Endothelial cell of umbilical vein (primary cell): Measurements from ENCODE around the gene ZNF148. TPM values are rescaled to one million over a fixed set of nuclear protein-coding genes. Genes with fewer than 3 reads are reported as not detected.

Source experiments
- BruUV-seq: library from RNA; stranded (reverse); fragments of 400-500 nt; replicated peaks from 2 replicates; lab custom pipeline; 2021; lab: Mats Ljungman, UMichigan
- CTCF ChIA-PET: fragments of 300-600, 350-600 bp; sonication (Branson Sonifier 250); formaldehyde crosslinking; loops from one replicate; lab custom pipeline; 2021; ENCODE audit warnings: antibody characterized with exemption, inconsistent platforms; lab: Charles Lee
- POLR2A ChIA-PET: fragments of 300-600, 350-600 bp; sonication (Branson Sonifier 250); formaldehyde crosslinking; loops from one replicate; lab custom pipeline; 2021; ENCODE audit warnings: antibody characterized with exemption, inconsistent platforms; lab: Charles Lee
- DNase-seq: peaks from one replicate; pipeline ENCODE4 v3.0.0-alpha.2; 2011; ENCODE audit warnings: low read depth, low spot score
- FAIRE-seq: peaks from 2 replicates; lab custom pipeline; 2011; peaks lifted over from hg19 to GRCh38; lab: Jason Lieb, UNC
- H2AFZ ChIP-seq: 2 replicates; pipeline ENCODE4 v1.6.0; 2012; ENCODE audit warnings: low read depth, low read length, control low read depth, inconsistent platforms
- H3K27ac ChIP-seq: 2 replicates; pipeline ENCODE4 v1.5.1; 2011; ENCODE audit warnings: low read depth, mild to moderate bottlenecking, control low read depth, low read length, moderate library complexity; ENCODE audit not compliant: insufficient read depth
- H3K27me3 ChIP-seq, 2 experiments: 2 replicates each; pipeline versions ENCODE4 v1.6.0 to v1.6.1; 2011; ENCODE audit warnings: low read length in 2 of 2, mixed read lengths in 1 of 2; ENCODE audit not compliant: control insufficient read depth in 2 of 2, insufficient read depth in 2 of 2
- H3K36me3 ChIP-seq, 2 experiments: 2 replicates in 1 of 2; 3 replicates in 1 of 2; pipeline ENCODE4 v1.5.1; 2011; ENCODE audit warnings: low read length in 2 of 2, mild to moderate bottlenecking in 1 of 2, moderate library complexity in 1 of 2; ENCODE audit not compliant: control insufficient read depth in 2 of 2, insufficient read depth in 2 of 2; ENCODE audit errors: extremely low read depth in 1 of 2
- H3K4me1 ChIP-seq: 3 replicates; pipeline ENCODE4 v1.5.1; 2011; ENCODE audit warnings: mild to moderate bottlenecking, low read length; ENCODE audit not compliant: control insufficient read depth, insufficient read depth; ENCODE audit errors: extremely low read depth
- H3K4me2 ChIP-seq: 2 replicates; pipeline ENCODE4 v1.6.1; 2011; ENCODE audit warnings: low read length, control low read depth, mixed read lengths; ENCODE audit not compliant: insufficient read depth
- H3K4me3 ChIP-seq, 3 experiments: fragments of 200-600 bp in 1 of 3; sonication (generic), shearing (Covaris generic) in 1 of 3; replicated peaks in 1 of 3; 2 replicates each; pipeline ENCODE4 v1.5.1; 2011 to 2016; ENCODE audit warnings: control low read depth in 3 of 3, low read length in 3 of 3, mild to moderate bottlenecking in 2 of 3, inconsistent platforms in 1 of 3, low read depth in 1 of 3, moderate library complexity in 1 of 3; ENCODE audit not compliant: insufficient read depth in 1 of 3
- H3K79me2 ChIP-seq: 2 replicates; pipeline ENCODE4 v1.6.0; 2012; ENCODE audit warnings: low read length, inconsistent platforms; ENCODE audit not compliant: control insufficient read depth, insufficient read depth
- H3K9ac ChIP-seq: replicated peaks from 2 replicates; pipeline ENCODE3; 2011; ENCODE audit warnings: low read length, control low read depth; ENCODE audit not compliant: insufficient read depth; ENCODE audit errors: extremely low read depth
- H3K9me1 ChIP-seq: replicated peaks from 3 replicates; pipeline ENCODE4 v1.6.0; 2011; ENCODE audit warnings: mild to moderate bottlenecking, low read length; ENCODE audit not compliant: control insufficient read depth, insufficient read depth; ENCODE audit errors: extremely low read depth
- H3K9me3 ChIP-seq: replicated peaks from 2 replicates; pipeline ENCODE4 v1.5.1; 2012; ENCODE audit warnings: low read length, inconsistent platforms; ENCODE audit not compliant: control insufficient read depth, insufficient read depth
- H4K20me1 ChIP-seq: replicated peaks from 2 replicates; pipeline ENCODE3; 2011; ENCODE audit warnings: mild to moderate bottlenecking, low read length; ENCODE audit not compliant: control insufficient read depth, insufficient read depth; ENCODE audit errors: extremely low read depth
- CTCF ChIP-seq, 2 donors: IDR thresholded peaks; 1 replicate in 1 of 2; 2 replicates in 1 of 2; pipeline ENCODE4 v1.5.1; 2011; ENCODE audit warnings: low read length in 2 of 2, mild to moderate bottlenecking in 2 of 2, moderate library complexity in 2 of 2, control low read depth in 1 of 2, inconsistent platforms in 1 of 2, low read depth in 1 of 2; ENCODE audit not compliant: insufficient read depth in 1 of 2; ENCODE audit errors: extremely low read depth in 1 of 2
- EZH2 ChIP-seq: IDR thresholded peaks from 2 replicates; pipeline ENCODE4 v1.6.1; 2012; ENCODE audit warnings: borderline replicate concordance, low read depth, mild to moderate bottlenecking, moderate library complexity, low read length, inconsistent platforms; ENCODE audit not compliant: severe bottlenecking
- FOS ChIP-seq: IDR thresholded peaks from 2 replicates; pipeline ENCODE4 v1.6.1; 2011; ENCODE audit warnings: mild to moderate bottlenecking, low read length, moderate library complexity, borderline replicate concordance; ENCODE audit not compliant: insufficient read depth
- GATA2 ChIP-seq: IDR thresholded peaks from 2 replicates; pipeline ENCODE4 v1.7.0; 2011; ENCODE audit warnings: low read depth, mild to moderate bottlenecking, moderate library complexity, mixed read lengths, low read length; ENCODE audit not compliant: insufficient read length, insufficient read depth
- JUN ChIP-seq: IDR thresholded peaks from 2 replicates; pipeline ENCODE4 v1.6.1; 2011; ENCODE audit warnings: borderline replicate concordance, low read depth; ENCODE audit not compliant: insufficient read length, insufficient read depth
- MYC ChIP-seq: IDR thresholded peaks from one replicate; pipeline ENCODE4 v1.6.1; 2011; ENCODE audit warnings: mild to moderate bottlenecking, low read depth, low read length
- POLR2A ChIP-seq: IDR thresholded peaks from 2 replicates; pipeline ENCODE4 v1.6.1; 2012; ENCODE audit warnings: low read depth, mild to moderate bottlenecking, control low read depth, low read length
- dilution Hi-C: fragments of 300-500 bp; cut with MboI; formaldehyde crosslinking; loops from one replicate; pipeline ENCODE4 v1.15.0; 2019; ENCODE audit warnings: low sequenced_read_pairs; ENCODE audit not compliant: extremely low pct_ligation_motif_present
- intact Hi-C: fragments of 100-400 bp; cut with micrococcal nuclease; formaldehyde crosslinking; loops from one replicate; pipeline ENCODE4 v1.10.0; 2022
- polyA plus RNA-seq, 4 experiments: library from polyadenylated mRNA; depleted of rRNA in 3 of 4; stranded (reverse) in 3 of 4; unstranded in 1 of 4; fragments of >200 nt; gene quantifications; 2 replicates each; pipeline versions ENCODE4 v1.2.1 to v1.2.3, GENCODE V29; 2011 to 2012; ENCODE audit warnings: missing spikeins in 1 of 4
- total RNA-seq: library from RNA; stranded (reverse); gene quantifications from 2 replicates; pipeline ENCODE4 v1.2.3, GENCODE V29; 2021

The ZNF148 gene
- total and polyA plus RNA-seq, 2 donors (not counting 3 experiments of a cell fraction or from before 2014, with no cell fraction given): 8.0 to 41.3 TPM

- no peak overlapping the region for H2AFZ ChIP-seq
Observed at GRCh38 chr3:125231895-125232294, 143.2 kb downstream of the ZNF148 start.

GRCh38 chr3:125229707-125230106 lies 145.4 kb downstream of the ZNF148 start:
- Histone ChIP-seq H3K36me3 (peaks cover 6 to 7% of the 10 kb centered on the region in 2 experiments), H2AFZ (no peak overlapping the region), H3K79me2 (no peaks in the 10 kb centered on the region), H3K9me3 (no peaks in the 10 kb centered on the region), H4K20me1 (no peaks in the 10 kb centered on the region), H3K4me3 (no peak overlapping the region), H3K4me1 (peaks cover 19% of the 10 kb centered on the region), H3K27ac (no peak overlapping the region), H3K9me1 (no peaks in the 10 kb centered on the region), H3K27me3 (no peaks in the 10 kb centered on the region), H3K9ac (no peak overlapping the region), H3K4me2 (no peak overlapping the region)
- no peak for DNase-seq
- TF ChIP-seq CTCF (IDR thresholded peaks at IDR 0.05; ENCODE audit: extremely low read depth in 1 of 2, insufficient read depth in 1 of 2, low read depth in 1 of 2, low read length in 2 of 2): no peak
- TF ChIP-seq JUN: no peak
- no peak for TF ChIP-seq MYC
- no peak for TF ChIP-seq POLR2A
- dilution Hi-C loops: no loop called here
- BruUV-seq: no TSS peak
- intact Hi-C loops: loop anchor here (5.0 kb wide), 1 partner anchor 148 kb away; the partner anchor contains the start of gene ZNF148
- no peak for FAIRE-seq
- ChIA-PET POLR2A (no interaction called here), CTCF (no interaction called here)

More at GRCh38 chr3:125231895-125232294, 143.2 kb downstream of the ZNF148 start:
- Histone ChIP-seq H4K20me1 (no peaks in the 10 kb centered on the region), H3K4me1 (peaks cover 19% of the 10 kb centered on the region), H3K4me3 (no peak overlapping the region), H3K9me3 (no peaks in the 10 kb centered on the region), H3K27me3 (no peaks in the 10 kb centered on the region), H3K36me3 (peaks cover 6 to 7% of the 10 kb centered on the region in 2 experiments), H3K9ac (peak overlapping the region; percentile 43), H3K27ac (peak overlapping the region; percentile 74), H3K9me1 (no peaks in the 10 kb centered on the region), H3K79me2 (no peaks in the 10 kb centered on the region), H3K4me2 (peak overlapping the region; percentile 53)
- BruUV-seq: no TSS peak
- POLR2A ChIA-PET: no interaction called here
- intact Hi-C loops: loop anchor here (5.0 kb wide), 1 partner anchor 145 kb away; the partner anchor contains the start of gene ZNF148
- dilution Hi-C loops: no loop called here
- CTCF ChIA-PET: interaction anchor here (1.3 to 1.5 kb wide), 3 partner anchors 11 to 82 kb away, joined by 4 to 6 read pairs (median 5); no protein-coding TSS in a partner anchor
- DNase-seq: peak; percentile 84
- TF ChIP-seq JUN: peak; percentile 66
- no peak for TF ChIP-seq EZH2
- TF ChIP-seq GATA2: peak; percentile 47
- peak; percentile 58 for TF ChIP-seq FOS
- FAIRE-seq: peak; percentile 79
